OCI-LY7 (cell line): ENCODE measurements around the gene GPR119.
"Not testable (repeated sequence)": the region's sequence is repeated elsewhere in the genome, so short reads cannot be mapped to it uniquely, and the experiment has no call there.

Experiments
- EZH2phosphoT487 ChIP-seq: fragments of 200-600 bp; sonication (generic); IDR thresholded peaks from 2 replicates; pipeline ENCODE4 v1.6.1; 2018; ENCODE audit warnings: low read depth, borderline replicate concordance, mild to moderate bottlenecking, mixed run types, antibody characterized with exemption, low read length, moderate library complexity, mixed read lengths
- TF ChIP-seq, protein P1 (sequence below): fragments of 200-600 bp; sonication (generic); conservative IDR thresholded peaks from 2 replicates; pipeline ENCODE4 v1.5.1; 2014; ENCODE audit warnings: mild to moderate bottlenecking, antibody characterized with exemption, low read length, moderate library complexity, mixed read lengths

DNA sequence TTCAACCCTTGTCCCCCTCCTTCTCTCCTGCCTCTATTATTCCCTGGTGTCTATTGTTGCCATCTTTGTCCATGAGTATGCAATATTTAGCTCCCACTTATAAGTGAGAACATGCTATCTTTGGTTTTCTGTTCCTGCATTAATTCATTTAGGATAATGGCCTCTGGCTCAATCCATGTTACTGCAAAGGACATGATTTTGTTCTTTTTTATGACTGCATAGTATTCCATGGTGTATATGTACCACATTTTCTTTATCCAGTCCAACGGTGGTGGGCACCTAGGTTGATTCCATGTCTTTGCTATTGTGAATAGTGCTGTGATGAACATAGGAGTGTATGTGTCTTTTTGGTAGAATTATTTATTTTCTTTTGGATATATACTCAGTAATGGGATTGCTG lies 33.4 kb downstream of the GPR119 start:
- TF ChIP-seq, protein P1, sequence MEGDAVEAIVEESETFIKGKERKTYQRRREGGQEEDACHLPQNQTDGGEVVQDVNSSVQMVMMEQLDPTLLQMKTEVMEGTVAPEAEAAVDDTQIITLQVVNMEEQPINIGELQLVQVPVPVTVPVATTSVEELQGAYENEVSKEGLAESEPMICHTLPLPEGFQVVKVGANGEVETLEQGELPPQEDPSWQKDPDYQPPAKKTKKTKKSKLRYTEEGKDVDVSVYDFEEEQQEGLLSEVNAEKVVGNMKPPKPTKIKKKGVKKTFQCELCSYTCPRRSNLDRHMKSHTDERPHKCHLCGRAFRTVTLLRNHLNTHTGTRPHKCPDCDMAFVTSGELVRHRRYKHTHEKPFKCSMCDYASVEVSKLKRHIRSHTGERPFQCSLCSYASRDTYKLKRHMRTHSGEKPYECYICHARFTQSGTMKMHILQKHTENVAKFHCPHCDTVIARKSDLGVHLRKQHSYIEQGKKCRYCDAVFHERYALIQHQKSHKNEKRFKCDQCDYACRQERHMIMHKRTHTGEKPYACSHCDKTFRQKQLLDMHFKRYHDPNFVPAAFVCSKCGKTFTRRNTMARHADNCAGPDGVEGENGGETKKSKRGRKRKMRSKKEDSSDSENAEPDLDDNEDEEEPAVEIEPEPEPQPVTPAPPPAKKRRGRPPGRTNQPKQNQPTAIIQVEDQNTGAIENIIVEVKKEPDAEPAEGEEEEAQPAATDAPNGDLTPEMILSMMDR: not testable (repeated sequence)
- TF ChIP-seq EZH2phosphoT487: not testable (repeated sequence)
